HG03066 (cell line): ENCODE data around the gene LNPK.
"Not testable (repeated sequence)": the region's sequence is repeated elsewhere in the genome, so short reads cannot be mapped to it uniquely, and the experiment has no call there.

Experiments
- ATAC-seq: cut with Tn5 transposase; IDR thresholded peaks from one replicate; pipeline ENCODE4 v1.9.1; 2021; ENCODE audit warnings: low read depth; ENCODE audit not compliant: unreplicated experiment

LNPK gene

GRCh38 chr2:175976391-175977157 is 25.5 kb downstream of the LNPK start:
- no peak for ATAC-seq

- ATAC-seq: no peak
Observed at GRCh38 chr2:175973373-175973772, 28.7 kb downstream of the LNPK start.

- ATAC-seq: no peak
Observed at GRCh38 chr2:175966839-175967238, 35.2 kb downstream of the LNPK start.

GRCh38 chr2:175965773-175966172 is 36.3 kb downstream of the LNPK start:
- no peak for ATAC-seq

GRCh38 chr2:175964195-175964594 is 37.9 kb downstream of the LNPK start:
- ATAC-seq: no peak

- not testable (repeated sequence) for ATAC-seq
Observed at GRCh38 chr2:175963171-175963570, 38.9 kb downstream of the LNPK start.

- no peak for ATAC-seq
Observed at GRCh38 chr2:175957845-175958244, 44.2 kb downstream of the LNPK start.

GRCh38 chr2:175955136-175955535 is 46.9 kb downstream of the LNPK start:
- ATAC-seq: no peak

GRCh38 chr2:175950512-175950911 is 51.6 kb downstream of the LNPK start:
- no peak for ATAC-seq

- no peak for ATAC-seq
Observed at GRCh38 chr2:175948191-175948590, 53.9 kb downstream of the LNPK start.

GRCh38 chr2:175947073-175947472 is 55.0 kb downstream of the LNPK start:
- ATAC-seq: no peak

GRCh38 chr2:175941699-175942098 is 60.4 kb downstream of the LNPK start:
- ATAC-seq: no peak

GRCh38 chr2:175937216-175937615 is 64.9 kb downstream of the LNPK start:
- ATAC-seq: no peak

GRCh38 chr2:175935289-175936181 is 66.5 kb downstream of the LNPK start:
- ATAC-seq: no peak

- ATAC-seq: no peak
Observed at GRCh38 chr2:175932675-175933074, 69.4 kb downstream of the LNPK start.

GRCh38 chr2:175931805-175932204 is 70.3 kb downstream of the LNPK start:
- ATAC-seq: no peak

GRCh38 chr2:175930504-175930903 is 71.6 kb downstream of the LNPK start:
- no peak for ATAC-seq

- ATAC-seq: no peak
Observed at GRCh38 chr2:175929850-175930249, 72.2 kb downstream of the LNPK start.

- ATAC-seq: no peak
Observed at GRCh38 chr2:175926272-175926671, 75.8 kb downstream of the LNPK start.

GRCh38 chr2:175922160-175922559 is 79.9 kb downstream of the LNPK start:
- ATAC-seq: no peak

- no peak for ATAC-seq
Observed at GRCh38 chr2:175918935-175919334, 83.1 kb downstream of the LNPK start.

GRCh38 chr2:175914846-175915245 is 87.2 kb downstream of the LNPK start:
- no peak for ATAC-seq
